Stimulated activated CD4-positive, alpha-beta T cell treated with anti-CD3 and anti-CD28 coated beads, TNF-alpha, amount 100 ng/mL, for 24 hours (primary cell): Measurements from ENCODE around the gene KCNMB4.

Source experiments
- DNase-seq, 3 experiments: peaks; one replicate each; pipeline ENCODE4 v3.0.0-alpha.2; 2020; ENCODE audit warnings: low read depth in 3 of 3

KCNMB4 gene

GRCh38 chr12:70365648-70366518 is at the start of gene KCNMB4:
Gene KCNMB4, plus strand, starts transcription at chr12:70366290. Its CDS starts 445 bp downstream, at chr12:70366735.
- peak in 2 of 3 experiments; percentile 38 to 79 for DNase-seq

GRCh38 chr12:70317781-70318180 is 48.3 kb upstream of the KCNMB4 start:
- DNase-seq, result no peak

- no peak for DNase-seq
Observed at GRCh38 chr12:70319605-70320004, 46.5 kb upstream of the KCNMB4 start.

- DNase-seq, result no peak
Observed at GRCh38 chr12:70321191-70321590, 44.9 kb upstream of the KCNMB4 start.

GRCh38 chr12:70327541-70327940 is 38.5 kb upstream of the KCNMB4 start:
- no peak for DNase-seq

GRCh38 chr12:70329728-70330127 is 36.4 kb upstream of the KCNMB4 start:
- no peak for DNase-seq

GRCh38 chr12:70330158-70330557 is 35.9 kb upstream of the KCNMB4 start:
- no peak for DNase-seq

GRCh38 chr12:70332236-70332635 is 33.9 kb upstream of the KCNMB4 start:
- DNase-seq, result no peak

- no peak for DNase-seq
Observed at GRCh38 chr12:70334742-70335141, 31.3 kb upstream of the KCNMB4 start.

GRCh38 chr12:70338531-70338930 is 27.6 kb upstream of the KCNMB4 start:
- no peak for DNase-seq

- no peak for DNase-seq
Observed at GRCh38 chr12:70351076-70351475, 15.0 kb upstream of the KCNMB4 start.

GRCh38 chr12:70353780-70354660 is 12.1 kb upstream of the KCNMB4 start:
- DNase-seq, result no peak

- no peak for DNase-seq
Observed at GRCh38 chr12:70354787-70355186, 11.3 kb upstream of the KCNMB4 start.

GRCh38 chr12:70355972-70356371 is 10.1 kb upstream of the KCNMB4 start:
- DNase-seq, result no peak

- DNase-seq, result no peak
Observed at GRCh38 chr12:70359458-70360197, 6.5 kb upstream of the KCNMB4 start.

GRCh38 chr12:70360218-70360617 is 5.9 kb upstream of the KCNMB4 start:
- DNase-seq, result no peak

- DNase-seq, result no peak
Observed at GRCh38 chr12:70364695-70365397, 1.2 kb upstream of the KCNMB4 start.

GRCh38 chr12:70365398-70365647 is 767 bp upstream of the KCNMB4 start:
- DNase-seq, result no peak

- peak in 2 of 3 experiments; percentile 31 to 45 for DNase-seq
Observed at GRCh38 chr12:70366581-70367257, 629 bp downstream of the KCNMB4 start.

- no peak for DNase-seq
Observed at GRCh38 chr12:70367258-70368141, 1.4 kb downstream of the KCNMB4 start.
